NCI-H2171 (cell line): ENCODE measurements around the gene AADAC.
"Not testable (repeated sequence)": the region's sequence is repeated elsewhere in the genome, so short reads cannot be mapped to it uniquely, and the experiment has no call there.

Source experiments
- DNase-seq: peaks from one replicate; lab custom pipeline; 2025; lab: John Stamatoyannopoulos, UW

The AADAC gene

GRCh38 chr3:151796105-151796680 is 17.7 kb upstream of the AADAC start:
- no peak for DNase-seq

GRCh38 chr3:151798466-151798865 is 15.4 kb upstream of the AADAC start:
- no peak for DNase-seq

- DNase-seq = no peak
Measured at GRCh38 chr3:151800431-151800830, 13.5 kb upstream of the AADAC start.

GRCh38 chr3:151804267-151804666 is 9.6 kb upstream of the AADAC start:
- DNase-seq = no peak

- DNase-seq = no peak
Measured at GRCh38 chr3:151806838-151807237, 7.1 kb upstream of the AADAC start.

GRCh38 chr3:151808926-151809325 is 5.0 kb upstream of the AADAC start:
- not testable (repeated sequence) for DNase-seq

GRCh38 chr3:151811474-151811873 is 2.4 kb upstream of the AADAC start:
- no peak for DNase-seq

- DNase-seq = no peak
Measured at GRCh38 chr3:151814588-151814987, 672 bp downstream of the AADAC start.

GRCh38 chr3:151816091-151816604 is 2.2 kb downstream of the AADAC start:
- no peak for DNase-seq

- DNase-seq = no peak
Measured at GRCh38 chr3:151817473-151817872, 3.6 kb downstream of the AADAC start.

GRCh38 chr3:151818361-151818760 is 4.4 kb downstream of the AADAC start:
- no peak for DNase-seq

GRCh38 chr3:151819910-151820309 is 6.0 kb downstream of the AADAC start:
- DNase-seq = no peak

- no peak for DNase-seq
Measured at GRCh38 chr3:151827816-151828215, 13.9 kb downstream of the AADAC start.

GRCh38 chr3:151835751-151836525 is 22.0 kb downstream of the AADAC start:
- no peak for DNase-seq

GRCh38 chr3:151837057-151837456 is 23.1 kb downstream of the AADAC start:
- DNase-seq = peak; percentile 56

GRCh38 chr3:151838574-151839312 is 24.8 kb downstream of the AADAC start:
- peak; percentile 48 for DNase-seq

- DNase-seq = peak; percentile 12
Measured at GRCh38 chr3:151839313-151839631, 25.4 kb downstream of the AADAC start.

- DNase-seq = no peak
Measured at GRCh38 chr3:151841801-151842200, 27.9 kb downstream of the AADAC start.

GRCh38 chr3:151843275-151843674 is 29.4 kb downstream of the AADAC start:
- DNase-seq = no peak

GRCh38 chr3:151845306-151845905 is 31.5 kb downstream of the AADAC start:
- DNase-seq = no peak

GRCh38 chr3:151850065-151850464 is 36.1 kb downstream of the AADAC start:
- not testable (repeated sequence) for DNase-seq

- no peak for DNase-seq
Measured at GRCh38 chr3:151852074-151852811, 38.3 kb downstream of the AADAC start.
